Endothelial cell of umbilical vein (primary cell): ENCODE results near the gene CLDN22. TPM values are rescaled to one million over a fixed set of nuclear protein-coding genes. Genes with fewer than 3 reads are reported as not detected.

Source experiments
- BruUV-seq: library from RNA; stranded (reverse); fragments of 400-500 nt; replicated peaks from 2 replicates; lab custom pipeline; 2021; lab: Mats Ljungman, UMichigan
- CTCF ChIA-PET: fragments of 300-600, 350-600 bp; sonication (Branson Sonifier 250); formaldehyde crosslinking; loops from one replicate; lab custom pipeline; 2021; ENCODE audit warnings: antibody characterized with exemption, inconsistent platforms; lab: Charles Lee
- POLR2A ChIA-PET: fragments of 300-600, 350-600 bp; sonication (Branson Sonifier 250); formaldehyde crosslinking; loops from one replicate; lab custom pipeline; 2021; ENCODE audit warnings: antibody characterized with exemption, inconsistent platforms; lab: Charles Lee
- DNase-seq: peaks from one replicate; pipeline ENCODE4 v3.0.0-alpha.2; 2011; ENCODE audit warnings: low read depth, low spot score
- FAIRE-seq: peaks from 2 replicates; lab custom pipeline; 2011; peaks lifted over from hg19 to GRCh38; lab: Jason Lieb, UNC
- H2AFZ ChIP-seq: 2 replicates; pipeline ENCODE4 v1.6.0; 2012; ENCODE audit warnings: low read depth, low read length, control low read depth, inconsistent platforms
- H3K27ac ChIP-seq: 2 replicates; pipeline ENCODE4 v1.5.1; 2011; ENCODE audit warnings: low read depth, mild to moderate bottlenecking, control low read depth, low read length, moderate library complexity; ENCODE audit not compliant: insufficient read depth
- H3K27me3 ChIP-seq, 2 experiments: 2 replicates each; pipeline versions ENCODE4 v1.6.0 to v1.6.1; 2011; ENCODE audit warnings: low read length in 2 of 2, mixed read lengths in 1 of 2; ENCODE audit not compliant: control insufficient read depth in 2 of 2, insufficient read depth in 2 of 2
- H3K36me3 ChIP-seq, 2 experiments: 2 replicates in 1 of 2; 3 replicates in 1 of 2; pipeline ENCODE4 v1.5.1; 2011; ENCODE audit warnings: low read length in 2 of 2, mild to moderate bottlenecking in 1 of 2, moderate library complexity in 1 of 2; ENCODE audit not compliant: control insufficient read depth in 2 of 2, insufficient read depth in 2 of 2; ENCODE audit errors: extremely low read depth in 1 of 2
- H3K4me1 ChIP-seq: 3 replicates; pipeline ENCODE4 v1.5.1; 2011; ENCODE audit warnings: mild to moderate bottlenecking, low read length; ENCODE audit not compliant: control insufficient read depth, insufficient read depth; ENCODE audit errors: extremely low read depth
- H3K4me2 ChIP-seq: 2 replicates; pipeline ENCODE4 v1.6.1; 2011; ENCODE audit warnings: low read length, control low read depth, mixed read lengths; ENCODE audit not compliant: insufficient read depth
- H3K4me3 ChIP-seq, 3 experiments: fragments of 200-600 bp in 1 of 3; sonication (generic), shearing (Covaris generic) in 1 of 3; replicated peaks in 1 of 3; 2 replicates each; pipeline ENCODE4 v1.5.1; 2011 to 2016; ENCODE audit warnings: control low read depth in 3 of 3, low read length in 3 of 3, mild to moderate bottlenecking in 2 of 3, inconsistent platforms in 1 of 3, low read depth in 1 of 3, moderate library complexity in 1 of 3; ENCODE audit not compliant: insufficient read depth in 1 of 3
- H3K79me2 ChIP-seq: 2 replicates; pipeline ENCODE4 v1.6.0; 2012; ENCODE audit warnings: low read length, inconsistent platforms; ENCODE audit not compliant: control insufficient read depth, insufficient read depth
- H3K9ac ChIP-seq: replicated peaks from 2 replicates; pipeline ENCODE3; 2011; ENCODE audit warnings: low read length, control low read depth; ENCODE audit not compliant: insufficient read depth; ENCODE audit errors: extremely low read depth
- H3K9me1 ChIP-seq: replicated peaks from 3 replicates; pipeline ENCODE4 v1.6.0; 2011; ENCODE audit warnings: mild to moderate bottlenecking, low read length; ENCODE audit not compliant: control insufficient read depth, insufficient read depth; ENCODE audit errors: extremely low read depth
- H3K9me3 ChIP-seq: replicated peaks from 2 replicates; pipeline ENCODE4 v1.5.1; 2012; ENCODE audit warnings: low read length, inconsistent platforms; ENCODE audit not compliant: control insufficient read depth, insufficient read depth
- H4K20me1 ChIP-seq: replicated peaks from 2 replicates; pipeline ENCODE3; 2011; ENCODE audit warnings: mild to moderate bottlenecking, low read length; ENCODE audit not compliant: control insufficient read depth, insufficient read depth; ENCODE audit errors: extremely low read depth
- EZH2 ChIP-seq: IDR thresholded peaks from 2 replicates; pipeline ENCODE4 v1.6.1; 2012; ENCODE audit warnings: borderline replicate concordance, low read depth, mild to moderate bottlenecking, moderate library complexity, low read length, inconsistent platforms; ENCODE audit not compliant: severe bottlenecking
- FOS ChIP-seq: IDR thresholded peaks from 2 replicates; pipeline ENCODE4 v1.6.1; 2011; ENCODE audit warnings: mild to moderate bottlenecking, low read length, moderate library complexity, borderline replicate concordance; ENCODE audit not compliant: insufficient read depth
- GATA2 ChIP-seq: IDR thresholded peaks from 2 replicates; pipeline ENCODE4 v1.7.0; 2011; ENCODE audit warnings: low read depth, mild to moderate bottlenecking, moderate library complexity, mixed read lengths, low read length; ENCODE audit not compliant: insufficient read length, insufficient read depth
- MYC ChIP-seq: IDR thresholded peaks from one replicate; pipeline ENCODE4 v1.6.1; 2011; ENCODE audit warnings: mild to moderate bottlenecking, low read depth, low read length
- POLR2A ChIP-seq: IDR thresholded peaks from 2 replicates; pipeline ENCODE4 v1.6.1; 2012; ENCODE audit warnings: low read depth, mild to moderate bottlenecking, control low read depth, low read length
- dilution Hi-C: fragments of 300-500 bp; cut with MboI; formaldehyde crosslinking; loops from one replicate; pipeline ENCODE4 v1.15.0; 2019; ENCODE audit warnings: low sequenced_read_pairs; ENCODE audit not compliant: extremely low pct_ligation_motif_present
- intact Hi-C: fragments of 100-400 bp; cut with micrococcal nuclease; formaldehyde crosslinking; loops from one replicate; pipeline ENCODE4 v1.10.0; 2022
- polyA plus RNA-seq, 4 experiments: library from polyadenylated mRNA; depleted of rRNA in 3 of 4; stranded (reverse) in 3 of 4; unstranded in 1 of 4; fragments of >200 nt; gene quantifications; 2 replicates each; pipeline versions ENCODE4 v1.2.1 to v1.2.3, GENCODE V29; 2011 to 2012; ENCODE audit warnings: missing spikeins in 1 of 4
- total RNA-seq: library from RNA; stranded (reverse); gene quantifications from 2 replicates; pipeline ENCODE4 v1.2.3, GENCODE V29; 2021
- TF ChIP-seq, protein P1 (sequence below), 2 donors: IDR thresholded peaks; 1 replicate in 1 of 2; 2 replicates in 1 of 2; pipeline ENCODE4 v1.5.1; 2011; ENCODE audit warnings: low read length in 2 of 2, mild to moderate bottlenecking in 2 of 2, moderate library complexity in 2 of 2, control low read depth in 1 of 2, inconsistent platforms in 1 of 2, low read depth in 1 of 2; ENCODE audit not compliant: insufficient read depth in 1 of 2; ENCODE audit errors: extremely low read depth in 1 of 2

The CLDN22 gene
- total and polyA plus RNA-seq, 2 donors (not counting 3 experiments of a cell fraction or from before 2014, with no cell fraction given): not detected

DNA sequence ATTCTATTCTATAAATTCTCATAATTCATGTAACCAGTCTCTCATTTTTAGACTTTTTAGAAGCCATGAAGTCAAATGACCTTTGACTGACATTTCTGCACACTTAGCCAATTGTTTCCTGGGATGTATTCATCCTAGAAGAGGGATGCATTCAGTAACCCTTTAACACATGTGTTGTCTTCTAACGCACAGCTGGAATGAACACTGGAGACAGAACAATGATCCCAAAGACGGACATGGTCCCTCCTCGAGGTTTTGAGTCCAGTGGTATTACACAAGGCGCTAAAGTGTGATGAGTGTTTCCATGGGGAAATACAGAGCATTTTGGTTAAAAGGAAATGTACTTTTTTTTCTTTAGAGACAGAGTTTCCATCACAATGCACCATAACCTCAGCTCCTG lies 42.0 kb upstream of the CLDN22 start:
- Histone ChIP-seq H3K9me3 (no peaks in the 10 kb centered on the region), H3K4me3 (no peak overlapping the region), H3K79me2 (no peaks in the 10 kb centered on the region), H3K4me2 (no peak overlapping the region), H3K27ac (no peak overlapping the region), H3K9ac (no peak overlapping the region), H2AFZ (no peak overlapping the region), H3K27me3 (peaks cover 0 to 2% of the 10 kb centered on the region in 2 experiments), H3K4me1 (peaks cover 8% of the 10 kb centered on the region), H3K36me3 (no peaks in the 10 kb centered on the region), H3K9me1 (no peaks in the 10 kb centered on the region), H4K20me1 (no peaks in the 10 kb centered on the region)
- no peak for DNase-seq
- CTCF ChIA-PET: interaction anchor here (0.9 to 5.1 kb wide), 4 partner anchors 8 to 100 kb away, joined by 3 to 33 read pairs (median 8); no protein-coding TSS in a partner anchor
- no TSS peak for BruUV-seq
- dilution Hi-C loops (no loop called here), intact Hi-C loops (no loop called here)
- POLR2A ChIA-PET: no interaction called here
- FAIRE-seq: no peak
- TF ChIP-seq GATA2 (no peak), MYC (no peak), POLR2A (no peak), FOS (no peak), EZH2 (no peak)
- TF ChIP-seq, protein P1, sequence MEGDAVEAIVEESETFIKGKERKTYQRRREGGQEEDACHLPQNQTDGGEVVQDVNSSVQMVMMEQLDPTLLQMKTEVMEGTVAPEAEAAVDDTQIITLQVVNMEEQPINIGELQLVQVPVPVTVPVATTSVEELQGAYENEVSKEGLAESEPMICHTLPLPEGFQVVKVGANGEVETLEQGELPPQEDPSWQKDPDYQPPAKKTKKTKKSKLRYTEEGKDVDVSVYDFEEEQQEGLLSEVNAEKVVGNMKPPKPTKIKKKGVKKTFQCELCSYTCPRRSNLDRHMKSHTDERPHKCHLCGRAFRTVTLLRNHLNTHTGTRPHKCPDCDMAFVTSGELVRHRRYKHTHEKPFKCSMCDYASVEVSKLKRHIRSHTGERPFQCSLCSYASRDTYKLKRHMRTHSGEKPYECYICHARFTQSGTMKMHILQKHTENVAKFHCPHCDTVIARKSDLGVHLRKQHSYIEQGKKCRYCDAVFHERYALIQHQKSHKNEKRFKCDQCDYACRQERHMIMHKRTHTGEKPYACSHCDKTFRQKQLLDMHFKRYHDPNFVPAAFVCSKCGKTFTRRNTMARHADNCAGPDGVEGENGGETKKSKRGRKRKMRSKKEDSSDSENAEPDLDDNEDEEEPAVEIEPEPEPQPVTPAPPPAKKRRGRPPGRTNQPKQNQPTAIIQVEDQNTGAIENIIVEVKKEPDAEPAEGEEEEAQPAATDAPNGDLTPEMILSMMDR (IDR thresholded peaks at IDR 0.05; ENCODE audit: extremely low read depth in 1 of 2, insufficient read depth in 1 of 2, low read depth in 1 of 2, low read length in 2 of 2): no peak
